NCI-H2227 (cell line): ENCODE data around the gene DIS3L2.
A peak's percentile ranks its signal among the peaks of the same experiment; 100 is the strongest.

Experiments used
- DNase-seq: peaks from one replicate; lab custom pipeline; 2025; ENCODE audit not compliant: unreplicated experiment; lab: John Stamatoyannopoulos, UW

DIS3L2 gene

GRCh38 chr2:231951452-231952035, 10.0 kb upstream of the DIS3L2 start:
- DNase-seq, result no peak

- no peak for DNase-seq
Measured at GRCh38 chr2:231955758-231956472, 5.6 kb upstream of the DIS3L2 start.

DNA sequence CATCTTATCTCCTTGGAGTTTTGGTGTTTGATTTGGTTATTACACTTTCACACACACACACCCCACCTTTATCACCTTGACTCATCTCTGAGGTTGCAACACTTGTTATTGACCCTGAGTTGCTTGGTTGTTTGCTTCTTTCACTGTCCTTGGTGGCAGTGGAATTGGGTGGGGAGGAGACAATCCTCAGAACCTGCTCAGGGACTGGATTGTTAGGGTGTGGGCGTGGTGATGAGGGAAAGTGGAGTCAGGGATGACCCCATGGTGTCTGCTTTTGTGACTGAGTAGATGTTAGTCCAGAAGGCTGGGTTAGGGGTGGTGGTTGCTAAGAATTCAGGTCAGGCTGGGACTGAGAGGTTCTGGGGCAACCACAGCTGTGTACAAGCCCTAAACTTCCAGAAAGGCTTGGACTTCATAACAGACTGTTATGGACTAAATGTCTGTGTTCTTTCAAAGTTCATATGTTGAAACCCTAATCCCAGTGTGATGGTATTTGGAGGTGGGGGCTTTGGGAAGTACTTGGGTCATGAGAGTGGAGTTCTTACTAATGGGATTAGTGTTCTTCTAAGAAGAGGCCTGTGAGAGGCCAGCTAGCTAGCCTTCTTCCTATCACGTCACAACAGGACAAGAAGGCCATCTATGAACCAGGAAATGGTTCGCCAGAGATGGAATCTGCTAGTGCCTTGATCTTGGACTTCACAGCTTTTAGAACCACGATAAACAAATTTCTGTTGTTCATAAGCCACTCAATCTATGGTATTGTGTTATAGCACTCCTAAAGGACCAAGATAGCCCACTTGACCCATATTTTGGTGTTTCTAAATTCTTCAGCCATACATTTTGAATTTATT, 3.4 kb upstream of the DIS3L2 start:
- DNase-seq, result no peak

DNA sequence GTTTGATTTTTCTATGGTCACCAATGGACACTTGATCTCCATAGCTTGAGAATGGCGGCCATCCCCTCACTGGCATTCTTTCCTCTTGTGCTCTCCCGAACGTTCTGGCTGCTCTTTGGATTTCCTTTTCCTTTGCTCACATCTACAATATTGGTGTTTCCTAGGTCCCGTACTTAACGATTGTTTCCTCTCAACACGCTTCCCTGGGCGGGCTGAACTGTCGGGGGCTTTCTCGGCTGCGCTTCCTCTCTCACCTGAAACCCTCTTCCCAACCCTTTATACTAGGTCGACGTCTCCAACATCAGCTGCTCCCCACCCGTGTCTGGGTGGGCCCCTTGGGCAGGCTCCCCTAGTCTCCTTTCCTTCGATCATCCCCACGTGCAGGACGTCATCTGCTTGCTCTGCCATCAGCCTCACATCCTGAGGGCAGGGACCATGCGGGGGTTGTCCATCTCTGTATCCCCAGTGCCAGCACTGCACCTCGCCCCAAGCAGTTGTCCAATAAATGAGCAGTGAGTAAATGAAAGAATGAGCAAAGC, 634 bp upstream of the DIS3L2 start:
- DNase-seq, result no peak

DNA sequence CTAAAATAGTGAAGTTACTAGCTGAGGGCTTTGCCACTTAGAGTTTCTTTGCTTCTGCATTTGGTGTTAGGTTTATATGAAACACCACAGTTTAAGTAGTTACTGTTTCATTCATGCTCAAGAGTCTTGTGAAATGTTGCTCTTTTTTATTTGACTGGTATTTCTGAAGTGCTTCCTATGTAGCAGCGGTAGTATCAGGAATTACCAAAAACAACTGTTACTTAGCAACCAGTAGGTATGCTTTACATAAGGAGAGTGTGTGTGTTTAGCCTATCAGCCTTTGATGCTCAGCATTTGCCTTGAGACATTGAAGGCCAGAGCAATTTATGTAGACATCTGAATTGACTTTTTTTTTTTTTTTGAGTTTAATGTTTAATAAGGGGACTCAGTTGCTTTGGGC, 3.6 kb downstream of the DIS3L2 start:
- DNase-seq, result peak; percentile 19

DNA sequence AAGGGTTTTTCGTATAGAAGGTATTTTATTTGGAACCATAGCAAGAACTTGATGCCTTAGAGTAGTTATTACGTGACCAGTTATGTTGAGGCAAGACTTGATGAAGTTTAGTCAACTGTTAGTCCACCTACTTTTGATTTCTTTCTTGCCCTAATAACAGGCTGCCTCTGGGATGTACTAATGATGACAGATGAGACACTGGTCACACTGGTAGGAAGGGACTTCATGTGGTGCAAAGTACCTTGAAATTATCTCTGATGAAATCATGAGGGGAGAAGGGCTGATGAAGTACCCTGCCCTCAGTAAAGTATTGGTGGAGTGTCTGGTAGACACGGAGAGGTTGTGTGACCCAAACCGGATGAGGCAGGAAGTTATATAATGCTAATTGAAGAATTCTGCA, 5.4 kb downstream of the DIS3L2 start:
- DNase-seq, result peak; percentile 45

GRCh38 chr2:231968820-231969219, 7.3 kb downstream of the DIS3L2 start:
- DNase-seq, result no peak

DNA sequence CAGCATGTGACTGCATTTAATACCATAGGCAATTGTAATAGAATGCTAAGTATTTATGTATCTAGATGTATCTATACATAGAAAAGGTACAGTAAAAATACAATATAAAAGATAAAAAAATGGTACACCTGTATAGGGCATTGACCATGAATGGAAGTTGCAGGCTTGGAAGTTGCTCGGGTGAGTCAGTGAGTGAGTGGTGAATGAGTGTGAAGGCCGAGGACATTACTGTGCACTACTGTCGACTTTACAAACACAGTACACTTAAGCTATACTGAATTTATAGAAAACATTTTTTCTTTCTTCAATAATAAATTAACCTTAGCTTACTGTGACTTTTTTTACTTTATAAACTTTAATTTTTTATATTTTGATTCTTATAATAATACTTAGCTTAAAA, 8.9 kb downstream of the DIS3L2 start:
- no peak for DNase-seq

DNA sequence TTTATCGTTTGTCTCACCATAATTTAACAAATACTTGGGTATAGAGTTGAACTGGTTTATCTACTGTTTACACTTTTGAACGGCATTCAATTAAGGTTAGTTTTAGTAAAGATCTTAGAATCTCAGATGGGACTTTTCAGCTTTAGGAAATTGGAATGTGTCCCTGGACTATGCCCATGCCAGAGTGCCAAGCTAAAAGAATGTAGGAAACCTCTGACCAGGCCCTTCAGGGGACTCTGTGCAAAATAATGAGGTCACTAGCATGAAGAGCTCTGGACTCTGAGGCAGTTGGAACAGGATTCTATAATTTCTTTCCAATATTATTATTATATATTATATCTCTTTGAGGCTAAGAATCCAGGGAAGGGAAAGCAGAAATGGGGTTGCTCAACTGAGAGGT, 13.5 kb downstream of the DIS3L2 start:
- DNase-seq, result no peak

DNA sequence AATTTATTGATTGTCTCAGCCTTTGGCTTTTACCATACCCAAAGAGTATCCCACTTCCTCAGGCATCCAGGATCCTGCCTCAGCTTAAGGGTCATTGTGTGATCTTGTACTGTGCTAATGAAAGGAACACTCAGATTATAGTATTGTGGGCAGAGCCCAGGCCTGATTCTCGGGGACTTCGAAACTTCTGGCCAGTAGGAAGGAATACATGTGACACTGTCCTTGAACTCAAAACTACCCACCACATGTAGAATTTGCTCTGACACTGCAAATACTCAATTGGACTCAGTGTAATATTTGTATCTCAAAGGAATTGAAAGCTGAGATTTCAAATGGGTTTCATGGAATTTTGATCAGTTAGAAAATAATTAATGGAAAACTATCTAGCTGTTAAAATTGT, 15.9 kb downstream of the DIS3L2 start:
- DNase-seq, result no peak

DNA sequence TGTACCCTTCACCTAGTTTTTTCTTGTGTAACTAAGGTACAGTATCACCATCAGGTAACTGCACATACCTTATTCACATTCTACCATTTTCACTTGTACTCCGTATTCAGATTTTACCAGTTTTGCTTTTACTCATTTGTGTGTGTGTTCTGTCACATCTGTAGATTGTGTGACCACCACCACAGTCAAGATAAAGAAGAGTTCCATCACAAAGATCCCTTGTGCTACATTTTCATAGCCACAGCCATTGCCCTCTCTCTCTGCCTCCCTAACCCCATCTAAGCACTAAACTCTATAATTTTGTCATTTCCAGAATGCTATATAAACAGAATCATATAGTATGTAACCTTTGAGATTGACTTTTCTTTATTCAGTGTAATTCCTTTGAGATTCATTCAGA, 23.5 kb downstream of the DIS3L2 start:
- DNase-seq, result no peak

DNA sequence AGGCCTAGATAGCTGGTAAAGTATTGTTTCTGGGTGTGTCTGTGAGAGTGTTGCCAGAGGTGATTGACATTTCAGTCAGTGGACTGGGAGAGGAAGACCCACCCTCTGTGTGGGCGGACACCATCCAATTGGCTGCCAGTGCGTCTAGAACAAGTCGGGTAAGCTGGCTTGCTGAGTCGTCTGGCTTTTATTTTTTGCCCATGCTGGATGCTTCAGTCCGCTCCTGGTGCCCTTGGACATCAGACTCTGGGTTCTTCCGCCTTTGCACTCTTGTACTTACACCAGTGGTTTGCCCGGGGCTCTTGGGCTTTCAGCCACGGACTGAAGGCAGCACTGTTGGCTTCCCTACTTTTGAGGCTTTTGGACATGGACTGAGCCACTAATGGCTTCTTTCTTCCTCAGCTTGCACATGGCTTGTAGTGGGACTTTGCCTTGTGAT, 24.3 kb downstream of the DIS3L2 start:
- peak; percentile 7 for DNase-seq

DNA sequence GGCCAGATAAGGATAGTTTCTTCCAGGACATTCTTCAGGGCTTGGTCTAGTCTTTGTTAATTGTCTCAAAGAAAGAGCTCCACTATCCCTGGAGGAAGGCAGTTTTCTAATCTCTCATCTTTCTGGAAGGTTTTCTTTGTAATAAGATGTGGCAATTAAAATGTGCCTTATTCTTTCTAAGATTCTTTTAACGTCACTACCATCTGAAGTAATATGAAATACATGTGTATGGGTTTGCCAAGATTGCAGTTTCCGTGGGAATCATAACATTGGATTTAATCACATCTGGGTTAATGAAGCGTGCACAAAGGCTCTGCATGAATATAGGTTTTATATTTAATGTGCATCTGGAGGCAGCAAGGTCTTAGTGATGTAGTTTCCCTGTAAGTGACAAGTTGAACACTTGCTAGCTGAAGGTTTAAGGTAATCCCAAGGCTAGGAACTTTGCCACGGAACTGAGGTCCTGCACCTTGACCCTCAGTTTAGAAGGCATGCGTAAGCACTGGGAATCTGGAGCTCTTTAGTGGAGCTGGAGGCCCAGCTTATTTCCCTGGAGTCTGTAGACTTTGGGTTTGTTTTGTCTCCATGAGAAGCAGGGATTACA, 25.7 kb downstream of the DIS3L2 start:
- DNase-seq, result no peak

- DNase-seq, result no peak
Measured at GRCh38 chr2:231988179-231988866, 26.8 kb downstream of the DIS3L2 start.

GRCh38 chr2:231991664-231992063, 30.2 kb downstream of the DIS3L2 start:
- DNase-seq, result no peak

- no peak for DNase-seq
Measured at GRCh38 chr2:231992888-231993287, 31.4 kb downstream of the DIS3L2 start.

- DNase-seq, result no peak
Measured at GRCh38 chr2:231996797-231997540, 35.5 kb downstream of the DIS3L2 start.

- DNase-seq, result no peak
Measured at GRCh38 chr2:231998046-231998445, 36.5 kb downstream of the DIS3L2 start.

DNA sequence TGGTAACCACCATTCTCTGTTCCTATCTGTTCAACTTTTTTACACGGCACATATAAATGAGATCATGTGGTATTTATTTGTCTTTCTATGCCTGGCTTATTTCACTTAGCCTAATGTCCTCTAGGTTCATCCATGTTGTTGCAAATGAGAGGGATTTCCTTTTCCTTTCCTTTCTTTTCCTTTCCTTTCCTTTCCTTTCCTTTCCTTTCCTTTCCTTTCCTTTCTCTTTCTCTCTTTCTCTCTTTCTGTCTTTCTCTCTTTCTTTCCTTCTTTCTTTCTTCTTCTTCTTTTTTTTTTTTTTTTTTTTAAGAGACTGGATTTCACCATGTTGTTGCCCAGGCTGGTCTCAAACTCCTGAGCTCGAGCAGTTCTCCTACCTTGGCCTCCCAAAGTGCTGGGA, 38.9 kb downstream of the DIS3L2 start:
- no peak for DNase-seq

DNA sequence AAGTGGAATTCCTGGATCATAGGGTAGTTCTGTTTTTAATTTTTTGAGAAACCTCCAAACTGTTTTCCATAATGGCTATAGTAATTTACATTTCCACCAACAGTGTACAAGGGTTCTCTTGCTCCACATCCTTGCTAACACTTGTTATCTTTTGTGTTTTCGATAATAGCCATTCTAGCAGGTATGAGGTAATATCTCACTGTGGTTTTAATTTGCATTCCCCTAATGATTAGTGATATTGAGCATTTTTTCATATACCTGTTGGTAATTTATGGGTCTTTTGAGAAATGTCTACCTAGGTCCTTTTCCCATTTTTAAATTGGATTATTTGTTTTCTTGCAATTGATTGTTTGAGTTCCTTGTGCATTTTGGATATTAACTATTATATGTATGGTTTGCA, 39.6 kb downstream of the DIS3L2 start:
- DNase-seq, result no peak
